ENCODE data around the gene ZHX3. TPM values are rescaled to one million over a fixed set of nuclear protein-coding genes. Genes with fewer than 3 reads are reported as not detected.
A peak's percentile ranks its signal among the peaks of the same experiment; 100 is the strongest.

The ZHX3 gene
- total and polyA plus RNA-seq, 2 of the 13 experiments (the other 11 are each of a cell fraction or from before 2014, with no cell fraction given), result 8.4 to 11.7 TPM

- TF ChIP-seq CERS6 (CRISPR knock-in tag; IDR thresholded peaks at IDR 0.05), result no peak
- no peak for TF ChIP-seq GMEB1 (CRISPR knock-in tag; IDR thresholded peaks at IDR 0.05; ENCODE audit: borderline replicate concordance)
- no peak for TF ChIP-seq ZNF703 (CRISPR knock-in tag; IDR thresholded peaks at IDR 0.05; ENCODE audit: borderline replicate concordance)
- TF ChIP-seq DDIT3 (CRISPR knock-in tag; IDR thresholded peaks at IDR 0.05), result no peak
- TF ChIP-seq ZNF891 (CRISPR knock-in tag; IDR thresholded peaks at IDR 0.05), result peak; percentile 68
- TF ChIP-seq DMTF1 (CRISPR knock-in tag; IDR thresholded peaks at IDR 0.05), result no peak
- peak; percentile 21; the same call in 1 of the 2 replicates for TF ChIP-seq FOSL2 (CRISPR knock-in tag; IDR thresholded peaks at IDR 0.05)
- TF ChIP-seq NR0B2 (CRISPR knock-in tag; IDR thresholded peaks at IDR 0.05), result peak; percentile 24; the same call in 1 of the 2 replicates
- no peak for TF ChIP-seq ZNF639 (CRISPR knock-in tag; conservative IDR thresholded peaks at IDR 0.05)
- TF ChIP-seq BRF2 (CRISPR knock-in tag; IDR thresholded peaks at IDR 0.05), result no peak
- TF ChIP-seq ATF5 (CRISPR knock-in tag; IDR thresholded peaks at IDR 0.05; ENCODE audit: low read depth), result no peak
- no peak for TF ChIP-seq CC2D1A (CRISPR knock-in tag; IDR thresholded peaks at IDR 0.05)
- TF ChIP-seq CENPT (CRISPR knock-in tag; IDR thresholded peaks at IDR 0.05; ENCODE audit: low read depth), result no peak
- 0 out of 2 replicates have a peak, but pooled peaks have one; percentile 31 for TF ChIP-seq ZGPAT (CRISPR knock-in tag; IDR thresholded peaks at IDR 0.05)
- TF ChIP-seq ZFP91 (CRISPR knock-in tag; IDR thresholded peaks at IDR 0.05; ENCODE audit: borderline replicate concordance), result peak; percentile 32; the same call in 1 of the 2 replicates
Observed at GRCh38 chr20:41173161-41173721, 144.3 kb downstream of the ZHX3 start (continued).
